ENCODE measurements around the gene SEMA3G.

SEMA3G gene

DNA sequence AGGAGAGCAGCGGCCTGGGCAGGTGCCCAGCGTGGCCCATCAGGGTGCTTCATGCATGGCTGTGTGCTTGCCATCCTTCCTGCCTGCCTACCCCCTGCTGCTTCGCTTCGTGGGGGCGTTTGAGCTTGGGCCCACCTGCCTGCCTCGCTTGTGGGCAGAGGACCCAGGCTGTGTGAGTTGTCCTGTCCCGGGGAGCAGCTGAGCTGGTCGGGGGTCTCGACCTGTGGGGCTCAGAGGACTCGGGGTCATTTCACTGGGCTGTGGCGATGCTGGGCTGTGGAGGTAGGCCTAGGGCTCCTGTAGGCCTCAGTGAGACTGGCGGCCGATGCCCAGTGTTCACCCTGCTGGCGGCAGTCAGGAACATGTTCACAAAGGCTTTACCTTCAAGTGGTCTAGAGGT lies 38.2 kb upstream of the SEMA3G start:
- Histone ChIP-seq H3K9ac (ENCODE audit: low read depth, low read length) (no peak overlapping the region), H3K4me2 (ENCODE audit: insufficient read depth, low read length) (no peak overlapping the region), H3K27ac (ENCODE audit: low read length) (no peak overlapping the region), H3K79me2 (ENCODE audit: insufficient read depth, low read length) (no peaks in the 10 kb centered on the region), H3K36me3 (ENCODE audit: insufficient read depth, low read length) (peaks cover 93% of the 10 kb centered on the region), H3K4me3 (ENCODE audit: low read depth in 1 of 2, low read length in 2 of 2) (no peak overlapping the region), H3K4me1 (ENCODE audit: insufficient read depth, low read length) (no peaks in the 10 kb centered on the region), H3K27me3 (ENCODE audit: insufficient read depth, low read length, poor library complexity) (no peaks in the 10 kb centered on the region), H3K9me3 (ENCODE audit: insufficient read depth, low read length, severe bottlenecking) (no peaks in the 10 kb centered on the region), H2AFZ (ENCODE audit: low read depth, low read length) (no peak overlapping the region), H4K20me1 (ENCODE audit: insufficient read depth, low read length) (peaks cover 3% of the 10 kb centered on the region)
- TF ChIP-seq CTCF (IDR thresholded peaks at IDR 0.05; ENCODE audit: borderline replicate concordance, extremely low read depth, low read length, poor library complexity, severe bottlenecking), result no peak
- TF ChIP-seq EZH2 (IDR thresholded peaks at IDR 0.05; ENCODE audit: borderline replicate concordance, low read depth, low read length, severe bottlenecking), result no peak
- no peak for ATAC-seq (ENCODE audit: insufficient read depth, low read depth)
- no peak for DNase-seq

- no peak for DNase-seq
- Histone ChIP-seq H3K79me2 (ENCODE audit: insufficient read depth, low read length) (no peaks in the 10 kb centered on the region), H3K27ac (ENCODE audit: low read length) (no peak overlapping the region), H3K4me2 (ENCODE audit: insufficient read depth, low read length) (no peak overlapping the region), H4K20me1 (ENCODE audit: insufficient read depth, low read length) (peaks cover 3% of the 10 kb centered on the region), H3K27me3 (ENCODE audit: insufficient read depth, low read length, poor library complexity) (no peaks in the 10 kb centered on the region), H3K36me3 (ENCODE audit: insufficient read depth, low read length) (peaks cover 93% of the 10 kb centered on the region), H2AFZ (ENCODE audit: low read depth, low read length) (no peak overlapping the region), H3K9ac (ENCODE audit: low read depth, low read length) (no peak overlapping the region), H3K4me1 (ENCODE audit: insufficient read depth, low read length) (no peaks in the 10 kb centered on the region), H3K9me3 (ENCODE audit: insufficient read depth, low read length, severe bottlenecking) (no peaks in the 10 kb centered on the region), H3K4me3 (ENCODE audit: low read depth in 1 of 2, low read length in 2 of 2) (no peak overlapping the region)
- no peak for ATAC-seq (ENCODE audit: insufficient read depth, low read depth)
- TF ChIP-seq EZH2 (IDR thresholded peaks at IDR 0.05; ENCODE audit: borderline replicate concordance, low read depth, low read length, severe bottlenecking), result no peak
- peak; percentile 62 for TF ChIP-seq CTCF (IDR thresholded peaks at IDR 0.05; ENCODE audit: borderline replicate concordance, extremely low read depth, low read length, poor library complexity, severe bottlenecking)
Observed at GRCh38 chr3:52481819-52482521, 37.1 kb upstream of the SEMA3G start.

DNA sequence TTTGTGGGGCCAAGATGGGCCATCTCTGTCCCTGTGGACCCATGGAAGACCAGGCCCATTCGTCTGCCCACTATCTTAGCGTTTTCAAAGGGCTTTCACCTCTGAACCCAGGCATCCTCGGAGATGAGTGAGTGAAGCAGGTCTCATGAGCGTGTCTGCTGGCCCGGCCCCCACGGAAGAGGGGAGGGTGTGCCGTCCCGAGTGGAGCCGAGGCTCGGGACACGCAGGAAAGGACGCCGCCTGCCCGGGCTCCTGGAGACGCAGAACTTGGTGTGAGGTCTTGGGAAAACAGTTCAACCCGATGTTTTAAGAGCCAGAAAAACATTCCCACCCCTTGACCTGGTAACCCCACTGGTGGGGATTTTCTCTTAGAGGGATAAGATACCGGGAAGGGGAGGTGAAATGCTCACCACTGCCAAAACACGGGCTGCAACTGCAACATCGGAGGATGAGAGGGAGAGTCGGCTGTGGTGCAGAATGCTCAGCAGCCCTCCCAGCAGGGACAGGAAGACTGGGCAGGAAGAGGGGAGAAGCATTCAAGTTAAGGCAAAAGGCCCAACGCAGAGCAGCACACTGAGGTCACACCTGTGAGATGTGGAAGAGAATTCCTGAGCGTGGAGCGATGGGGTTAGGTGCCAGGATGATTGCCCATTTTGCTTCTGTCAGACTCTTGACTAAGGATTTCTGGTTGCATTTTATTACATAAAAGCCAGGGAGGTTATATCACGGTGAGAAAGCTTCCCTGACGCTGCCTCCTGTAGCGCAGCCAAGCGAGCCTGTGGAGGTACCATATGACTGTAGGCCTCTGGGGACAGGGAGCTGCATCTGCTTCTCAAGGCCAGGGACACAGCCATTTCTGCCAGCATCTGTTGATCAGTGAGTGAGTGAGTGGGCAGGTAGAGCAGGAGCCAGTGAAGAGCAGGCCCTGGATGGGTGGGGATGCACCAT lies 36.1 kb upstream of the SEMA3G start:
- ATAC-seq (ENCODE audit: insufficient read depth, low read depth) (no peak), DNase-seq (no peak)
- no peaks in the 10 kb centered on the region for H3K4me1 ChIP-seq (ENCODE audit: insufficient read depth, low read length)
- peaks cover 92% of the 10 kb centered on the region for H3K36me3 ChIP-seq (ENCODE audit: insufficient read depth, low read length)
- no peaks in the 10 kb centered on the region for H3K9me3 ChIP-seq (ENCODE audit: insufficient read depth, low read length, severe bottlenecking)
- H3K9ac ChIP-seq (ENCODE audit: low read depth, low read length), result no peak overlapping the region
- H2AFZ ChIP-seq (ENCODE audit: low read depth, low read length), result no peak overlapping the region
- no peak overlapping the region for H3K4me2 ChIP-seq (ENCODE audit: insufficient read depth, low read length)
- no peak overlapping the region for H3K27ac ChIP-seq (ENCODE audit: low read length)
- H4K20me1 ChIP-seq (ENCODE audit: insufficient read depth, low read length), result peaks cover 3% of the 10 kb centered on the region; the same call in 1 of the 2 replicates
- H3K79me2 ChIP-seq (ENCODE audit: insufficient read depth, low read length), result no peaks in the 10 kb centered on the region
- no peaks in the 10 kb centered on the region for H3K27me3 ChIP-seq (ENCODE audit: insufficient read depth, low read length, poor library complexity)
- no peak overlapping the region for H3K4me3 ChIP-seq (ENCODE audit: low read depth in 1 of 2, low read length in 2 of 2)
- TF ChIP-seq CTCF (IDR thresholded peaks at IDR 0.05; ENCODE audit: borderline replicate concordance, extremely low read depth, low read length, poor library complexity, severe bottlenecking) (no peak), EZH2 (IDR thresholded peaks at IDR 0.05; ENCODE audit: borderline replicate concordance, low read depth, low read length, severe bottlenecking) (no peak)
